HepG2 (cell line): ENCODE measurements around the gene ENO1. TPM values are rescaled to one million over a fixed set of nuclear protein-coding genes. Genes with fewer than 3 reads are reported as not detected.
A peak's percentile ranks its signal among the peaks of the same experiment; 100 is the strongest.

Experiments used
- BRD4 ChIP-seq: sonication (generic); formaldehyde crosslinking; IDR thresholded peaks from 2 replicates; pipeline ENCODE4 v1.4.0; 2020; ENCODE audit warnings: missing genetic modification reagents
- DR1 ChIP-seq: sonication (generic); formaldehyde crosslinking; IDR thresholded peaks from 2 replicates; pipeline ENCODE4 v1.8.0; 2021; ENCODE audit warnings: mild to moderate bottlenecking, missing genetic modification reagents, inconsistent platforms
- FOXA3 ChIP-seq: IDR thresholded peaks from 2 replicates; pipeline ENCODE4 v1.6.1; 2016; ENCODE audit warnings: missing genetic modification reagents, missing compliant biosample characterization
- ISL2 ChIP-seq: sonication (generic); formaldehyde crosslinking; IDR thresholded peaks from 2 replicates; pipeline ENCODE4 v1.5.0; 2020; ENCODE audit warnings: missing genetic modification reagents
- KAT7 ChIP-seq: IDR thresholded peaks from 2 replicates; pipeline ENCODE4 v1.6.1; 2018; ENCODE audit warnings: borderline replicate concordance, missing compliant biosample characterization
- PHF5A ChIP-seq: IDR thresholded peaks from one replicate; pipeline ENCODE4 v1.6.1; 2018; ENCODE audit warnings: low read depth, missing genetic modification reagents; ENCODE audit not compliant: unreplicated experiment
- POLR2A ChIP-seq, 2 experiments: IDR thresholded peaks; 2 replicates each; pipeline ENCODE4 v1.6.1; 2011; ENCODE audit warnings: low read depth in 2 of 2, low read length in 2 of 2, mild to moderate bottlenecking in 1 of 2, moderate library complexity in 1 of 2; ENCODE audit not compliant: insufficient read depth in 1 of 2
- RARA ChIP-seq: IDR thresholded peaks from 2 replicates; pipeline ENCODE4 v1.6.1; 2016; ENCODE audit warnings: missing genetic modification reagents, missing compliant biosample characterization
- SIX4 ChIP-seq: sonication (generic); formaldehyde crosslinking; IDR thresholded peaks from 2 replicates; pipeline ENCODE4 v1.4.0; 2020; ENCODE audit warnings: missing genetic modification reagents
- SNRNP70 ChIP-seq: fragments of 200-400 bp; formaldehyde crosslinking; IDR thresholded peaks from 2 replicates; pipeline ENCODE4 v1.6.1; 2017; ENCODE audit warnings: mild to moderate bottlenecking, low read depth, low read length, moderate library complexity
- SOX5 ChIP-seq: IDR thresholded peaks from 2 replicates; pipeline ENCODE4 v1.6.1; 2016; ENCODE audit warnings: borderline replicate concordance
- ZBTB21 ChIP-seq: sonication (generic); formaldehyde crosslinking; IDR thresholded peaks from 2 replicates; pipeline ENCODE4 v1.4.0; 2020; ENCODE audit warnings: missing genetic modification reagents
- ZNF331 ChIP-seq: sonication (generic); formaldehyde crosslinking; IDR thresholded peaks from 2 replicates; pipeline ENCODE4 v1.4.0; 2020; ENCODE audit warnings: missing genetic modification reagents
- ZNF343 ChIP-seq: sonication (generic); formaldehyde crosslinking; IDR thresholded peaks from 2 replicates; pipeline ENCODE4 v1.4.0; 2020; ENCODE audit warnings: mild to moderate bottlenecking, missing genetic modification reagents
- ZNF772 ChIP-seq: sonication (generic); formaldehyde crosslinking; IDR thresholded peaks from 2 replicates; pipeline ENCODE4 v1.5.0; 2020; ENCODE audit warnings: mild to moderate bottlenecking, missing genetic modification reagents
- polyA plus RNA-seq, 8 experiments: library from polyadenylated mRNA; depleted of rRNA in 3 of 8; stranded (reverse) in 7 of 8; unstranded in 1 of 8; fragments of >200 nt; fragmentation: Illumina TruSeq in 4 of 8; extraction: Trizol in 4 of 8; gene quantifications; 2 replicates each; pipeline versions ENCODE4 v1.2.1 to v1.2.3, GENCODE V29; 2011 to 2016; ENCODE audit warnings: low read depth in 4 of 8, missing spikeins in 1 of 8, mixed read lengths in 1 of 8; ENCODE audit not compliant: insufficient read depth in 1 of 8
- total RNA-seq, 5 experiments: library from RNA; depleted of rRNA; stranded (reverse); fragments of >200 nt; fragmentation: Illumina TruSeq; extraction: Trizol; gene quantifications; 2 replicates each; pipeline ENCODE4 v1.2.3, GENCODE V29; 2016; ENCODE audit warnings: low read depth in 1 of 5
- TF ChIP-seq, protein P1 (sequence below): sonication (generic); formaldehyde crosslinking; IDR thresholded peaks from 2 replicates; pipeline ENCODE4 v1.4.0; 2020; ENCODE audit warnings: mild to moderate bottlenecking, missing genetic modification reagents
- TF ChIP-seq, protein P2 (sequence below): sonication (generic); formaldehyde crosslinking; IDR thresholded peaks from 2 replicates; pipeline ENCODE4 v1.5.0; 2020; ENCODE audit warnings: mild to moderate bottlenecking, missing genetic modification reagents
- TF ChIP-seq, protein P3 (sequence below): sonication (generic); formaldehyde crosslinking; IDR thresholded peaks from 2 replicates; pipeline ENCODE4 v1.4.0; 2020; ENCODE audit warnings: missing genetic modification reagents, borderline replicate concordance
- TF ChIP-seq, protein P4 (sequence below), 2 experiments: sonication (generic) in 1 of 2; formaldehyde crosslinking in 1 of 2; IDR thresholded peaks; 2 replicates each; pipeline versions ENCODE4 v1.4.0 to v1.6.1; 2018 to 2020; ENCODE audit warnings: missing genetic modification reagents in 2 of 2, borderline replicate concordance in 1 of 2, low read depth in 1 of 2, mild to moderate bottlenecking in 1 of 2, missing biosample characterization in 1 of 2

Gene ENO1
- total and polyA plus RNA-seq, 2 of the 13 experiments (the other 11 are each of a cell fraction or from before 2014, with no cell fraction given) = 1,559 to 3,103 TPM

DNA sequence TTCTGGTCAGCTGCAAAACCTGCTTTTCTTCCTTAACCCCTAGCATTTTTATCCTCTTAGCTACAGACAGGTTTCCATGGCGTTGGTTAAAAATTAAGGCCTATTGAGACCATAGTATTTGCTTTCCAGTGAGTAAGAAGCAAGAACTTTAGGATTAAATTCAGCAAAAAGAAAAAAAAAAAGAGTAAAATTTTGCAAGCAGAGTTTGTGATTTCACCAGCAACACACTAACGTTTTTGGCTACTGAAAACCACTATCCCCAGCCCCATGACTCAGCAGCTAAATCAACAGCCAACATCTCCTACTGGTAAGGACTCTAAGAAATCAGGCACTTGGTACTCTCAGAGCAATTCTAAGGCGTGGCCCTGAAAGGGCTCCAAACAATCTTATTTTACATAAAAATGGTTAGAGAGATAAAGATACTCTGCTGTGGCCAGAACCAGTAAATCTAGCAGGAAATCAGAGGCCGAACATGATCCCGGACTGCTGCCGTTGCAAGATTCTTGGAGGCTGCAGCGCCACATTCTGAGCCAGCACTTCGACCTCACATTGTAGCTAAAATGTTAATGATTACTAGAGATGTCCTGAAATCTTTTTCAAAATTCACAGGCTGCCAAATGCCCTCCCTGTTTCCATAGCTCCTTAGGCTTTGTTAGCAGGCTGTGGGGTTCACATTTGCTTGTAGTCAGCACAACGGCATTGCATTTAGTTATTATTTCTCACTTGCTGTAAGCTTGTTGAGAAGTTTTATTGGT, 1.6 kb upstream of the ENO1 start (continued):
- TF ChIP-seq ZBTB21 = no peak
- peak; percentile 57 for TF ChIP-seq FOXA3 (CRISPR knock-in tag)
- TF ChIP-seq POLR2A (IDR thresholded peaks at IDR 0.05; ENCODE audit: insufficient read depth in 1 of 2, low read depth in 2 of 2, low read length in 2 of 2) = peak; percentile 81 to 91
- 0 out of 2 replicates have a peak, but pooled peaks have one; percentile 29 for TF ChIP-seq SOX5
- TF ChIP-seq ISL2 (CRISPR knock-in tag) = no peak; the same call in 1 of the 2 replicates
- no peak for TF ChIP-seq KAT7 (CRISPR knock-in tag)
- TF ChIP-seq, protein P1, sequence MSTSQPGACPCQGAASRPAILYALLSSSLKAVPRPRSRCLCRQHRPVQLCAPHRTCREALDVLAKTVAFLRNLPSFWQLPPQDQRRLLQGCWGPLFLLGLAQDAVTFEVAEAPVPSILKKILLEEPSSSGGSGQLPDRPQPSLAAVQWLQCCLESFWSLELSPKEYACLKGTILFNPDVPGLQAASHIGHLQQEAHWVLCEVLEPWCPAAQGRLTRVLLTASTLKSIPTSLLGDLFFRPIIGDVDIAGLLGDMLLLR (CRISPR knock-in tag) = no peak
- no peak for TF ChIP-seq ZNF331
- peak; percentile 9; the same call in 1 of the 2 replicates for TF ChIP-seq RARA (CRISPR knock-in tag)
- TF ChIP-seq SIX4 (CRISPR knock-in tag) = no peak
- no peak for TF ChIP-seq DR1 (CRISPR knock-in tag)
- TF ChIP-seq ZNF772 (CRISPR knock-in tag) = peak; percentile 74; the same call in 1 of the 2 replicates
- peak; percentile 72; the same call in 1 of the 2 replicates for TF ChIP-seq BRD4
- TF ChIP-seq, protein P2, sequence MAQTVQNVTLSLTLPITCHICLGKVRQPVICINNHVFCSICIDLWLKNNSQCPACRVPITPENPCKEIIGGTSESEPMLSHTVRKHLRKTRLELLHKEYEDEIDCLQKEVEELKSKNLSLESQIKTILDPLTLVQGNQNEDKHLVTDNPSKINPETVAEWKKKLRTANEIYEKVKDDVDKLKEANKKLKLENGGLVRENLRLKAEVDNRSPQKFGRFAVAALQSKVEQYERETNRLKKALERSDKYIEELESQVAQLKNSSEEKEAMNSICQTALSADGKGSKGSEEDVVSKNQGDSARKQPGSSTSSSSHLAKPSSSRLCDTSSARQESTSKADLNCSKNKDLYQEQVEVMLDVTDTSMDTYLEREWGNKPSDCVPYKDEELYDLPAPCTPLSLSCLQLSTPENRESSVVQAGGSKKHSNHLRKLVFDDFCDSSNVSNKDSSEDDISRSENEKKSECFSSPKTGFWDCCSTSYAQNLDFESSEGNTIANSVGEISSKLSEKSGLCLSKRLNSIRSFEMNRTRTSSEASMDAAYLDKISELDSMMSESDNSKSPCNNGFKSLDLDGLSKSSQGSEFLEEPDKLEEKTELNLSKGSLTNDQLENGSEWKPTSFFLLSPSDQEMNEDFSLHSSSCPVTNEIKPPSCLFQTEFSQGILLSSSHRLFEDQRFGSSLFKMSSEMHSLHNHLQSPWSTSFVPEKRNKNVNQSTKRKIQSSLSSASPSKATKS = no peak
- TF ChIP-seq, protein P3, sequence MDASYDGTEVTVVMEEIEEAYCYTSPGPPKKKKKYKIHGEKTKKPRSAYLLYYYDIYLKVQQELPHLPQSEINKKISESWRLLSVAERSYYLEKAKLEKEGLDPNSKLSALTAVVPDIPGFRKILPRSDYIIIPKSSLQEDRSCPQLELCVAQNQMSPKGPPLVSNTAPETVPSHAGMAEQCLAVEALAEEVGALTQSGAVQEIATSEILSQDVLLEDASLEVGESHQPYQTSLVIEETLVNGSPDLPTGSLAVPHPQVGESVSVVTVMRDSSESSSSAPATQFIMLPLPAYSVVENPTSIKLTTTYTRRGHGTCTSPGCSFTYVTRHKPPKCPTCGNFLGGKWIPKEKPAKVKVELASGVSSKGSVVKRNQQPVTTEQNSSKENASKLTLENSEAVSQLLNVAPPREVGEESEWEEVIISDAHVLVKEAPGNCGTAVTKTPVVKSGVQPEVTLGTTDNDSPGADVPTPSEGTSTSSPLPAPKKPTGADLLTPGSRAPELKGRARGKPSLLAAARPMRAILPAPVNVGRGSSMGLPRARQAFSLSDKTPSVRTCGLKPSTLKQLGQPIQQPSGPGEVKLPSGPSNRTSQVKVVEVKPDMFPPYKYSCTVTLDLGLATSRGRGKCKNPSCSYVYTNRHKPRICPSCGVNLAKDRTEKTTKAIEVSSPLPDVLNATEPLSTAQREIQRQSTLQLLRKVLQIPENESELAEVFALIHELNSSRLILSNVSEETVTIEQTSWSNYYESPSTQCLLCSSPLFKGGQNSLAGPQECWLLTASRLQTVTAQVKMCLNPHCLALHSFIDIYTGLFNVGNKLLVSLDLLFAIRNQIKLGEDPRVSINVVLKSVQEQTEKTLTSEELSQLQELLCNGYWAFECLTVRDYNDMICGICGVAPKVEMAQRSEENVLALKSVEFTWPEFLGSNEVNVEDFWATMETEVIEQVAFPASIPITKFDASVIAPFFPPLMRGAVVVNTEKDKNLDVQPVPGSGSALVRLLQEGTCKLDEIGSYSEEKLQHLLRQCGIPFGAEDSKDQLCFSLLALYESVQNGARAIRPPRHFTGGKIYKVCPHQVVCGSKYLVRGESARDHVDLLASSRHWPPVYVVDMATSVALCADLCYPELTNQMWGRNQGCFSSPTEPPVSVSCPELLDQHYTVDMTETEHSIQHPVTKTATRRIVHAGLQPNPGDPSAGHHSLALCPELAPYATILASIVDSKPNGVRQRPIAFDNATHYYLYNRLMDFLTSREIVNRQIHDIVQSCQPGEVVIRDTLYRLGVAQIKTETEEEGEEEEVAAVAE (CRISPR knock-in tag) = 0 out of 2 replicates have a peak, but pooled peaks have one; percentile 38
- no peak for TF ChIP-seq SNRNP70
- TF ChIP-seq, protein P4, sequence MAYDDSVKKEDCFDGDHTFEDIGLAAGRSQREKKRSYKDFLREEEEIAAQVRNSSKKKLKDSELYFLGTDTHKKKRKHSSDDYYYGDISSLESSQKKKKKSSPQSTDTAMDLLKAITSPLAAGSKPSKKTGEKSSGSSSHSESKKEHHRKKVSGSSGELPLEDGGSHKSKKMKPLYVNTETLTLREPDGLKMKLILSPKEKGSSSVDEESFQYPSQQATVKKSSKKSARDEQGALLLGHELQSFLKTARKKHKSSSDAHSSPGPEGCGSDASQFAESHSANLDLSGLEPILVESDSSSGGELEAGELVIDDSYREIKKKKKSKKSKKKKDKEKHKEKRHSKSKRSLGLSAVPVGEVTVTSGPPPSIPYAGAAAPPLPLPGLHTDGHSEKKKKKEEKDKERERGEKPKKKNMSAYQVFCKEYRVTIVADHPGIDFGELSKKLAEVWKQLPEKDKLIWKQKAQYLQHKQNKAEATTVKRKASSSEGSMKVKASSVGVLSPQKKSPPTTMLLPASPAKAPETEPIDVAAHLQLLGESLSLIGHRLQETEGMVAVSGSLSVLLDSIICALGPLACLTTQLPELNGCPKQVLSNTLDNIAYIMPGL (CRISPR knock-in tag; IDR thresholded peaks at IDR 0.05; ENCODE audit: borderline replicate concordance in 1 of 2, low read depth in 1 of 2) = no peak
- TF ChIP-seq PHF5A = peak; percentile 29
- peak; percentile 73; the same call in 1 of the 2 replicates for TF ChIP-seq ZNF343 (CRISPR knock-in tag)
